ENCODE measurements around the gene TNFRSF19. TPM values are rescaled to one million over a fixed set of nuclear protein-coding genes. Genes with fewer than 3 reads are reported as not detected.

TNFRSF19 gene
- total RNA-seq, 1 experiment from 2014 or later, result 130 TPM

DNA sequence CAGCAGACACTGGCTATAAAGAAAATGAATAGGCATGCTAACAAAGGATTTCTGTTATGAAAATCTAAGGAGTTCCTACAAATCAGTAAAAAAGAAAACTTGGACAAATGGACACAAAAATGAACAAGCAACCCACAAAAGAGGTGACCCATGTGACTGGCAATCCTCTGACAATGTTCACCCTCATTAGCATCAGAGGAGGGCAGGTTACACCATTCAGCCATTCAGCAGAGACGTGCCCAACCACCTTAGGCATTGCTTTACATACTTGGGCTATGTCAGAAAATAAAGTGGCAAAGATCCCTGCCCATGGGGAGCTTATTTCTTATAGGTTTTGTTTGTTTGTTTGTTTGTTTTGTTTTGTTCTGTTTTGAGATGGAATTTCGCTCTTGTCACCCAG lies 46.0 kb downstream of the TNFRSF19 start:
- in situ Hi-C loops (cut with HindIII; ENCODE audit: low pct_unique_long_range_greater_than_20kb, low sequenced_read_pairs), result no loop called here

GRCh38 chr13:23617551-23618024 lies 47.4 kb downstream of the TNFRSF19 start:
- no peak for DNase-seq (ENCODE audit: low read depth, low spot score)
- in situ Hi-C loops (cut with HindIII; ENCODE audit: low pct_unique_long_range_greater_than_20kb, low sequenced_read_pairs), result no loop called here

More for the DNA sequence above, 46.0 kb downstream of the TNFRSF19 start:
- DNase-seq (ENCODE audit: low read depth, low spot score), result no peak

- DNase-seq (ENCODE audit: low read depth, low spot score), result no peak
- in situ Hi-C loops (cut with HindIII; ENCODE audit: low pct_unique_long_range_greater_than_20kb, low sequenced_read_pairs), result no loop called here
Measured at GRCh38 chr13:23618341-23618740, 48.1 kb downstream of the TNFRSF19 start.

DNA sequence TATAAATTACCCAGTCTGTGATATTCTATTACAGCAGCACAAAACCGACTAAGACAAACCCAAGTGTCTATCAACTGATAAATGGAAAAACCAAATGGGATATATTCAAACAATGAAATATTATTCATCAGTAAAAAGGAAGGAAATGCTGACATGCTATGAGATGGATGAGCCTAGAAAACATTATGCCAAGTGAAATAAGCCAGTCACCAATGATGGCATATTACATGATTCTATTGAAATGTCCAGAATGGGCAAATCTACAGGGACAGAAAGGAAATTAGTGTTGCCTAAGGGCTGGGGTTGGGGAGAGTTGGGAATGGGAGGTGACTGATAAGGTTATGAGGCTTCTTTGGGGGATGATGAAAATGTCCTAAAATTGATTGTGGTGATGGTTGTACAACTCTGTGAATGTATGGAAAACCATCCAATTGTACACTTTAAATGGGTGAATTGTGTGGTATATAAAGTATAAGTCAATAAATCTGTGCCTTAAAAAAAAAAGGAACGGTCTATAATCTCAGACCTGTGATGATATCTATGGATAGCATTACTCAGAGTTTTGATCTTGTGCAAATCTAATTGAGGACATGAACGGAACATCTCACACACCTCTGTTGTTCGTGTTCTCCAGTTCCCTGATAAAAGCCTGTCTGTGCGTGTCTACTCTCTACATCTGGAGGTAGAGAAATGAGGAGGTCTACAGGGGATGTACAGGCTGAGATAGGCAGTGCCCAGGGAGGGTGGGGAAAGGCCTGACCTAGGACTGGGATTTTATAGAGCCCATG lies 49.0 kb downstream of the TNFRSF19 start:
- no peak for DNase-seq (ENCODE audit: low read depth, low spot score)
- in situ Hi-C loops (cut with HindIII; ENCODE audit: low pct_unique_long_range_greater_than_20kb, low sequenced_read_pairs), result no loop called here

DNA sequence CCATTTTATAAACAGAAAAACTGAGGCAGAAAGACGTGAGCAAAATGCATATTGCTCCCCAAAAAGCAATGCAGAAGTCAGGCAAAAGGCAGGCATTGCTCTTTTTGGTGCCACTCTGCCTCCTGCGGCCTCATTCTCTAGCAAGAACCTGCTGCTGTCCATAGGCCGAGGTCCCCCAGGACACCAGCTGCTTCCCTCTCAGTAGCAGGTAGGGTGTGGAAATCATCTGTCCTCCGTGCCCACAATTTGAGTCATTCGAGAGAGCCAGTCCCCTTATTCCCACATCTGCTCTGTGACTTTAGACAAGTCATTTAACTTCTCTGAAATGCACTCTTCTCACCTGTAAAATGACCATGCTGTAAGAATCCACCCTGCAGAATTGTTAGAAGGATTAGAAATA lies 50.0 kb downstream of the TNFRSF19 start:
- DNase-seq (ENCODE audit: low read depth, low spot score), result no peak
- in situ Hi-C loops (cut with HindIII; ENCODE audit: low pct_unique_long_range_greater_than_20kb, low sequenced_read_pairs), result no loop called here

DNA sequence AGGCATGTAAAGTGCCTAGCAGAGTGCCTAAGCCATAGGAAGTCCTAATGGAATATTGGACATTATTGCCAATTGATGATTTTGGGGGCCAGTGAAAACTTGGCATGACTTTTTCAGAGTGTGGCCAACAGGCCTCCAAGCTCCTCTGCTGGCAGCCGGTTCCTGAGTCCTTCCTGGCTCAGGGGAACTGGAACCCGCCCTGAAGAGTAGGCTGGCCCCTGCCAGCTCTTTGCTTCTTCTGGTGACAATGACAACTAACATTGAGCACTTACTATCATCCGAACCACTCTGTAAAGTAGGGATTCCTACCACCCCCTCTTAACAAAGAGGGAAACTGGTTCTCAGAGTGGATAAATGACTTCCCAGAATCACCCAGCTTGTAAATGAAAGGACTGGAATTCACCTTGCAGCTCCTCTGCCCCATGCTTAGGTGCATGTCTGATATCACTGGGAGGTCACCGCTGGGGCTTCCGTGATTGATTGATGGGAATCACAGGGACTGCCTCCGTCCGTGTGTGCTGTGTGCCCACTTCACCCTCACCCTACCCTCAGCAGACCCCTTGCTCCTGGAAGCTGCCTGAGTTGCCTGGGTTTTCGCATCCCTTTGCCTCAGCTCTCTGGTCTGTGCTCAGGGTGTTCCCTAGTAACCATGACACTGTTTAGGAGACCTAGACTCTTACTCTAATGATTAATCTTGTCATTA lies 50.6 kb downstream of the TNFRSF19 start:
- in situ Hi-C loops (cut with HindIII; ENCODE audit: low pct_unique_long_range_greater_than_20kb, low sequenced_read_pairs), result no loop called here
- DNase-seq (ENCODE audit: low read depth, low spot score), result no peak

DNA sequence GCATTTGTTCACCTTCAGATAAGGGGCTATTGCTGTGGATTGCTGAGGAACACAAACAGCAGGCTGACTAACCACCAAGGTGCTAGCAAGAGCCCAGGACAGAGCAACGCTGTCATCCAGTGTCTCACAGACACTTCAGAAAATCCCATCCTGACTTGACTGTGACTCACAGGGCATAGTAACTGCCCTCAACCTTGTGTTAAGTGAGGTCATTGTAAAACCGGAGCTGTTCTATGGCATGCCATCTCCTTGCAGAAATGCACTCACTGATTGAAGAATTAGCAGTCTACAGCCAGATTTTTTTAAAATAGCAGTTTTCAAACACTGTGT lies 51.1 kb downstream of the TNFRSF19 start:
- in situ Hi-C loops (cut with HindIII; ENCODE audit: low pct_unique_long_range_greater_than_20kb, low sequenced_read_pairs), result no loop called here
- DNase-seq (ENCODE audit: low read depth, low spot score), result no peak

- in situ Hi-C loops (cut with HindIII; ENCODE audit: low pct_unique_long_range_greater_than_20kb, low sequenced_read_pairs), result no loop called here
- DNase-seq (ENCODE audit: low read depth, low spot score), result no peak
Measured at GRCh38 chr13:23622985-23623384, 52.8 kb downstream of the TNFRSF19 start.

- in situ Hi-C loops (cut with HindIII; ENCODE audit: low pct_unique_long_range_greater_than_20kb, low sequenced_read_pairs), result no loop called here
- no peak for DNase-seq (ENCODE audit: low read depth, low spot score)
Measured at GRCh38 chr13:23623394-23623793, 53.2 kb downstream of the TNFRSF19 start.

- no peak for DNase-seq (ENCODE audit: low read depth, low spot score)
- in situ Hi-C loops (cut with HindIII; ENCODE audit: low pct_unique_long_range_greater_than_20kb, low sequenced_read_pairs), result no loop called here
Measured at GRCh38 chr13:23626700-23627099, 56.5 kb downstream of the TNFRSF19 start.

DNA sequence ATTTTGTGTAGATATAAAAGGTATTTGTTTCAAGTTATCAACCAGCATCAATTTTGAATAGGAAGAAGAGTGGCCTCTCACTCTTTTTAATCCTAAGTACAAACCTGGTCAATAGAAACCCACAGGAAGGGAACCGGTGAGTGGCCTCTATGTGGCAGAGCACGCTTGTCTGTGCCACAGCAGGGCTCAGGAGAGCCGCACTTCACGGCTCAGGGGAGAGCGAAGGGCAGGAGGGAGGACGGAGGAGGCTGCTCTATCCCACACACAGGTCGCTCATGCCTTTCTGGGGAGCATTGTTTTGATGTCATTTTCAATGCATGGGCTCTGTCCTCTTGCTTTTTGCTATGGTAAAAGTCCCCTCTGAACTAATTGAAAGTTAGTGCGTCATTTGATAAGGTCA lies 57.2 kb downstream of the TNFRSF19 start:
- DNase-seq (ENCODE audit: low read depth, low spot score), result no peak
- in situ Hi-C loops (cut with HindIII; ENCODE audit: low pct_unique_long_range_greater_than_20kb, low sequenced_read_pairs), result no loop called here

DNA sequence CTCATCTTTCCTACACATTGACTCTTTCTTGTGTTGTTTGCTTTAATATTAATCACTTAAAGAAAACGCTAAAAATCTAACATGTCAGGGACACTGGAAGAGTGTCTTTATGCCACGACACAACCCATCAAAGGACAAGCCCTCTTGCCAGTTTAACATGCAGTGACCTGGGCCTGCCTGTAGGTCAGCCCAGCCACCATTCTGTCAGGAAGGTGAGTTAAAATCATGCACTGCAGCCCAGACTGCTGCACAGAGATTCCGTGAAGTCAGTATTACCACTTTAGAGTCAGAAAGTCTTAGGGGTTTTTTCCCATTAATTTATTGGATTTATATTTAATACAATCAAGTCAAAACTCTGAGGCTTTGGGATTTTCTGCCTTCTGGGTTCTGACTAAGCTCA lies 58.0 kb downstream of the TNFRSF19 start:
- in situ Hi-C loops (cut with HindIII; ENCODE audit: low pct_unique_long_range_greater_than_20kb, low sequenced_read_pairs), result no loop called here
- no peak for DNase-seq (ENCODE audit: low read depth, low spot score)

DNA sequence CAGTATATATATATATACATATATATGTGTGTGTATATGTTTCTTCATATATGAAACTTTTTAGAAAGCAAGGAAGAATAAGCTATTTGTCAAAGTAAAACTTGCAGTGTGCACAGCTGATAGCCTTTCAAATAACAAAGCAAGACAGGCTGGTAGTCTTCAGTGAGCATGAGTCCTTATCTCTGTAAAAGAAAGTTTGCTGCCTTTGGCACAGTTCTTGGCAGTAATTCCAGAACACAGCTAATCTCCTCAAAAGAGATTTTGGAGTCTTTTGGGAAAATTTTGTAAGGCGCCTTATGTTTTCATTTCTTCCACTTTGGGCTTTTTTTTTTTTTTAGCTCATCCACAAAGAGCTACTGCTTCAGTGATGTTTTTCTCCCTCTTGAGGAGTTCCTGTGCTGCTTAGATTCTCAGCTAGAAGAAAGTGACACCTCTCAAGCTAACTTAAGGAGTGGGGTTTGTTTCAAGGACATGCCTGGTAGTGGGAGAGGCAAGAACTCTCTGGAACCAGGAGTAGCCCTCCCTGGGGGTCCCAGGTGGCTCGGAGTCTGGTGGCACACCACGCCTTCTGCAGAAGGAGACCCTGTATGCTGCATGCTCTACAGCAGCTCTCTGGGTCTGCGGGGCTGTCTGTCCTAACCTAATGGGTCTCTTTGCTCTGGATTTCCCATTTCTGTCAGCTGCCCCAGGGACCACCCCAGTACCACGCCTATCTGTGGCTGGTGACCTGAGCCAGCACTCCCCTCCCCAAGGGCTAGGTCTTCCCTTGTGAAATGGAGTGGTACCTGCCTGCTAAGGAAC lies 58.8 kb downstream of the TNFRSF19 start:
- no peak for DNase-seq (ENCODE audit: low read depth, low spot score)

DNA sequence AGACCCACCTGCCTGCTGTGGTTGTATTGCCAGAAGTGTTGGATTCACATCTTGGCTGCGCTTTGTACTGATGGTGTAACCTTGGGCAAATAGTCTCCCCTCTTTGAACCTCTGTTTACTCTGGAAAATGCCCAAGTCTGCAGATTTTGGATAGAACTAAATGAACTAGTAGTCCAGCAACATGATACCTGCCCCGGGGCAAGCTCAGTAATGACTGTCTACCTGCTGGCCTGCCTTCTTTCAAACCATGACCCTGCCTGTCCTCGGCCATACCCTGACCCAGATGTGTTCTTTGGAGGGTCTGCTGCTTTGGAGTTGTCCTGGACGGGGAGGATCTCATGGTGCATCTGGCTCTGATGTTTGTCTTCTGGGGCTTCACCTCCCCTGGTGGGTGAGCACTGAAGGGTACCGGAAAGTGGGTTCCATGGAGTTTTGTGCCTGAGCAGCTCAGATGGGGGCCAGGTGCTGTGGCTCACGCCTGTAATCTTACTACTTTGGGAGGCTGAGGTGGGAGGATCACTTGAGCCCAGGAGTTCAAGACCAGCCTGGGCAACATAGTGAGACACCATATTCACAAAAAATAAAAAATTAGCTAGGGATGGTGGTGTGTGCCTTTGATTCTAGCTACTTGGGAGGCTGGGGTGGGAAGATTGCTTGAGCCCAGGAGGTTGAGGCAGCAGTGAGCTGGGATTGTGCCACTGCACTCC lies 59.5 kb downstream of the TNFRSF19 start:
- in situ Hi-C loops (cut with HindIII; ENCODE audit: low pct_unique_long_range_greater_than_20kb, low sequenced_read_pairs), result no loop called here

More for the DNA sequence above, 58.8 kb downstream of the TNFRSF19 start:
- in situ Hi-C loops (cut with HindIII; ENCODE audit: low pct_unique_long_range_greater_than_20kb, low sequenced_read_pairs), result no loop called here

DNA sequence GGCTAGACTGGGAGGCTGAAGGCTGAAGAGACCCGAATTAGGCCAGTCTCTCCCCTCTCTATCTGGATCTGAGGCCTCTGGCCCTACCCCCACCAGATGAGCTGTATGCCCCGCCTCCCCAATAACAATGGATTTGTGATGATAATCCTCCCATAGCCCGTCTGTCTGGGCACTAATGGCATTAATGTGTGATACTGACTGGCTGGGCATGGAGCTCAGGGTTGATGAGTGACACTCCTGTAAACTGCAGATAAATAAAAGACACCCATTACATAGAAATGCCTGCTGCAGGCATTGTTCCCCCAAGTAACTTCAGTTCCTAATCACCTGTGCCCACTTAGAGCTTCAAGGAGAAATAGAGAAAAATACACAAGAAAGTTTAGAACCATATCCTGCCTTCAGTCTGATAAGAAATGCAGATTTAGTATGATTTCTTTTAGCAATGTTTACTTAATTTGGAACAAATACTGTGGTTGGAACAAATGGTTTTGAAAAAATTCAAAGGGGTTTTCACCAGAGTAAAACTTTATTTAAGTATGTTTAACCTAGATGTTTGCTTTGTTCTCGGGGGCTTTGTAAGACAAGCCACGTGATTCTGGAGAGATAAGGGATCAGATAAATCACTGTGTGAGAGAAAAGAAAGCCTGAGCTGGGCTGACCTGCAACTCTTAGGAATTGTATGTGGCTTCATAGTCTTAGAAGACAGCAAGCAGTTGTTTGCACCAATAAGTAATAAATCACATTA lies 60.3 kb downstream of the TNFRSF19 start:
- in situ Hi-C loops (cut with HindIII; ENCODE audit: low pct_unique_long_range_greater_than_20kb, low sequenced_read_pairs), result no loop called here
- DNase-seq (ENCODE audit: low read depth, low spot score), result no peak

More for the DNA sequence above, 59.5 kb downstream of the TNFRSF19 start:
- no peak for DNase-seq (ENCODE audit: low read depth, low spot score)

DNA sequence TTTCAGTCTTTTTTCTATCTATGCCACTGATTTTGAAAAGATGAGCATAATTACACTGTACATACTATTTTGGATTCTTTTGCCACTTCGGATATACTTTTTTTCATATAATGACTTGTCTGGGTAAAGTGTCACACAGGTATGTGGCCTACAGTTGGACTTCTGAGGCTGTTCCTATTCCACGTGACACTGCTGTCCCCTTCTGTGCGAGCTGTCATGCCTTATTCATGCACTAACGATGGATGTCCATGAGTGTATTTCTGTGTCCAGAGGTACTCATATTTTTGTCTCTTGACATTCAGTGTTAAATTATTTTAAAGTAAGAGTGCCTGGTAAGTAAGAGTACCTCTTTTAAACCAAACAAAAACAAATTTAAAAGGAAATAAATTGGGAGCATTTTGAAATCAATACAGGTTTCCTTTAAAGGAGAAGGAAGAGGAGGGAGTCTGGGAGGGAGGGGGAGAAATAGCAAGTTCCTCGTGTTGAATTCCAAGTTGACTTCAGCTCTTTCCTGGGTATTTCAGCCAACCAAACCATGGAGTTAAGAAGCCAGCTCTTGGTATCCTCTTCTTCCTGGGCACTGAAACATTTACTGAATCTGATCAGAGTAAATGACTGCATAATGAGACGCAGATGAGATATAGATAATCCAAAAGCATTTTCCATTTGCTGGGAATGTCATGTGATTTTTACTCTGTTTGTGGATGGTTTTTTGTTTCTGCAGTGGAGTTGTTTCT lies 61.3 kb downstream of the TNFRSF19 start:
- in situ Hi-C loops (cut with HindIII; ENCODE audit: low pct_unique_long_range_greater_than_20kb, low sequenced_read_pairs), result no loop called here

More for the DNA sequence above, 61.3 kb downstream of the TNFRSF19 start:
- DNase-seq (ENCODE audit: low read depth, low spot score), result no peak

Measured in SK-MEL-5 (cell line).